Skeletal muscle tissue (tissue), 4 donors: Measurements from ENCODE around the gene GMEB2. TPM values are rescaled to one million over a fixed set of nuclear protein-coding genes. Genes with fewer than 3 reads are reported as not detected.

Experiments
- H3K27ac ChIP-seq: one replicate; pipeline ENCODE4 v1.7.0; 2013; ENCODE audit warnings: mild to moderate bottlenecking, low read depth, low read length, inconsistent platforms
- H3K27me3 ChIP-seq, 3 donors: one replicate each; pipeline ENCODE4 v1.7.0; 2013; ENCODE audit warnings: low read length in 3 of 3; ENCODE audit not compliant: control insufficient read depth in 3 of 3, insufficient read depth in 3 of 3
- H3K36me3 ChIP-seq, 3 donors: one replicate each; pipeline ENCODE4 v1.7.0; 2013; ENCODE audit warnings: low read length in 3 of 3; ENCODE audit not compliant: control insufficient read depth in 3 of 3, insufficient read depth in 3 of 3
- H3K4me1 ChIP-seq, 3 donors: one replicate each; pipeline ENCODE4 v1.7.0; 2013; ENCODE audit warnings: low read length in 3 of 3, mild to moderate bottlenecking in 3 of 3; ENCODE audit not compliant: control insufficient read depth in 3 of 3, insufficient read depth in 3 of 3
- H3K4me3 ChIP-seq, 3 donors: one replicate each; pipeline ENCODE4 v1.7.0; 2013; ENCODE audit warnings: low read length in 3 of 3
- H3K9ac ChIP-seq, 3 donors: one replicate each; pipeline ENCODE4 v1.7.0; 2013; ENCODE audit warnings: low read length in 3 of 3, mild to moderate bottlenecking in 3 of 3, moderate library complexity in 2 of 3, low read depth in 1 of 3
- H3K9me3 ChIP-seq, 3 donors: one replicate each; pipeline ENCODE4 v1.7.0; 2013; ENCODE audit warnings: low read length in 3 of 3; ENCODE audit not compliant: control insufficient read depth in 3 of 3
- total RNA-seq: library from RNA; depleted of rRNA; stranded (reverse); fragments of >200 nt; gene quantifications from one replicate; pipeline ENCODE4 v1.2.3, GENCODE V29; 2014
- donor health status: Osteomylitis.

Gene GMEB2
- total RNA-seq, 1 donor from 2014 or later: 5.7 TPM

GRCh38 chr20:63540417-63541186, 86.3 kb downstream of the GMEB2 start:
- H3K9ac ChIP-seq: no peak overlapping the region
- peaks cover 15 to 45% (median 25%) of the 10 kb centered on the region in 3 donors for H3K27me3 ChIP-seq
- H3K9me3 ChIP-seq: no peaks in the 10 kb centered on the region
- peaks cover 0 to 20% (median 4%) of the 10 kb centered on the region in 3 donors for H3K4me1 ChIP-seq
- no peak overlapping the region for H3K4me3 ChIP-seq
- H3K27ac ChIP-seq: no peak overlapping the region
- no peaks in the 10 kb centered on the region for H3K36me3 ChIP-seq

GRCh38 chr20:63539441-63540370, 87.2 kb downstream of the GMEB2 start:
- H3K9ac ChIP-seq: no peak overlapping the region
- H3K27ac ChIP-seq: no peak overlapping the region
- H3K4me1 ChIP-seq: peaks cover 0 to 20% (median 9%) of the 10 kb centered on the region in 3 donors
- no peak overlapping the region for H3K4me3 ChIP-seq
- H3K9me3 ChIP-seq: no peaks in the 10 kb centered on the region
- H3K27me3 ChIP-seq: peaks cover 13 to 45% (median 32%) of the 10 kb centered on the region in 3 donors
- H3K36me3 ChIP-seq: no peaks in the 10 kb centered on the region

- Histone ChIP-seq H3K27me3 (peaks cover 18 to 45% (median 38%) of the 10 kb centered on the region in 3 donors), H3K4me3 (no peak overlapping the region), H3K4me1 (peaks cover 0 to 20% (median 9%) of the 10 kb centered on the region in 3 donors), H3K9me3 (no peaks in the 10 kb centered on the region), H3K36me3 (no peaks in the 10 kb centered on the region), H3K9ac (no peak overlapping the region), H3K27ac (no peak overlapping the region)
These were observed 87.8 kb downstream of the GMEB2 start for GRCh38 chr20:63539092-63539430.

- H3K36me3 ChIP-seq: no peaks in the 10 kb centered on the region
- no peak overlapping the region for H3K27ac ChIP-seq
- peaks cover 24 to 49% (median 44%) of the 10 kb centered on the region in 3 donors for H3K27me3 ChIP-seq
- no peak overlapping the region for H3K9ac ChIP-seq
- no peaks in the 10 kb centered on the region for H3K9me3 ChIP-seq
- peak overlapping the region in 1 of 3 donors; percentile 35 for H3K4me3 ChIP-seq
- H3K4me1 ChIP-seq: peaks cover 0 to 20% (median 9%) of the 10 kb centered on the region in 3 donors
These were observed 88.5 kb downstream of the GMEB2 start for GRCh38 chr20:63538204-63539091.

Other genes with a start within 250 kb of the GMEB2 start
- 1.6 TPM for gene KCNQ2, start 154.4 kb downstream of the GMEB2 start, total RNA-seq
- 255 TPM for gene EEF1A2, start 128.0 kb downstream of the GMEB2 start, total RNA-seq
- gene PPDPF, start 106.3 kb downstream of the GMEB2 start, total RNA-seq: 24.0 TPM
- not detected for gene PTK6, start 89.7 kb downstream of the GMEB2 start, total RNA-seq
- not detected for gene SRMS, start 79.4 kb downstream of the GMEB2 start, total RNA-seq
- gene FNDC11, start 72.9 kb downstream of the GMEB2 start, total RNA-seq: 0.52 TPM
- gene HELZ2, start 52.9 kb downstream of the GMEB2 start, total RNA-seq: 12.5 TPM
- gene STMN3, start 26.3 kb upstream of the GMEB2 start, total RNA-seq: 10.4 TPM
- gene RTEL1, start 31.2 kb upstream of the GMEB2 start, total RNA-seq: 4.7 TPM
- gene TNFRSF6B, start 69.6 kb upstream of the GMEB2 start, total RNA-seq: not detected
- 13.0 TPM for gene ARFRP1, start 80.9 kb upstream of the GMEB2 start, total RNA-seq
- gene ZGPAT, start 80.9 kb upstream of the GMEB2 start, total RNA-seq: 6.8 TPM
- gene LIME1, start 109.6 kb upstream of the GMEB2 start, total RNA-seq: 0.52 TPM
- gene SLC2A4RG, start 112.7 kb upstream of the GMEB2 start, total RNA-seq: 10.4 TPM
- gene ZBTB46, start 204.2 kb upstream of the GMEB2 start, total RNA-seq: 52.2 TPM
- not detected for gene ABHD16B, start 234.4 kb upstream of the GMEB2 start, total RNA-seq
- gene TPD52L2, start 238.2 kb upstream of the GMEB2 start, total RNA-seq: 29.2 TPM